ENCODE data around the gene PRM3. TPM values are rescaled to one million over a fixed set of nuclear protein-coding genes. Genes with fewer than 3 reads are reported as not detected.

PRM3 gene
- total RNA-seq, 1 experiment from 2014 or later, result not detected

DNA sequence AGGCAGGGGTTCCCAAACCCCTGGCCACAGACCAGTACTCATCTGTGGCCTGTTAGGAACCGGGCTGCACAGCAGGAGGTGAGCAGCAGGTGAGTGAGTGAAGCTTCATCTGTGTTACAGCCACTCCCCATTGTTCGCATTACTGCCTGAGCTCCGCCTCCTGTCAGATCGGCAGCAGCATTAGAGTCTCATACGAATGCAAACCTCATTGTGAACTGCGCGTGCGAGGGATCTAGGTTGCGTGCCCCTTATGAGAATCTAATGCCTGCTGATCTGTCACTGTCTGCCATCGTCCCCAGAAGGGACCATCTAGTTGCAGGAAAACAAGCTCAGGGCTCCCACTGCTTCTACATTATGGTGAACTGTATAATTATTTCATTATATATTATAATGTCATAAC is 46.7 kb upstream of the PRM3 start:
- Histone ChIP-seq H3T11ph (ENCODE audit: low read length) (no peak overlapping the region), H3K79me1 (ENCODE audit: insufficient read depth, low read depth, low read length, poor library complexity, severe bottlenecking) (no peaks in the 10 kb centered on the region), H3K4me1 (ENCODE audit: insufficient read depth, low read length) (peaks cover 4% of the 10 kb centered on the region; the same call in 1 of the 2 replicates), H2BK5ac (ENCODE audit: insufficient read length, low read length) (no peak overlapping the region), H2BK20ac (ENCODE audit: low read depth, low read length, poor library complexity, severe bottlenecking) (no peak overlapping the region), H2BK120ac (ENCODE audit: low read depth, low read length, poor library complexity, severe bottlenecking) (no peak overlapping the region), H2AFZ (ENCODE audit: low read length) (no peak overlapping the region), H3K27me3 (ENCODE audit: insufficient read depth, low read length) (no peaks in the 10 kb centered on the region), H3K14ac (ENCODE audit: insufficient read depth, low read length) (no peak overlapping the region), H3K56ac (ENCODE audit: insufficient read length, low read depth, low read length) (no peak overlapping the region), H3K79me2 (ENCODE audit: insufficient read depth, low read length) (no peaks in the 10 kb centered on the region; the same call in 1 of the 2 replicates), H4K8ac (replicated peaks; ENCODE audit: insufficient read length, low read depth, low read length) (no peak overlapping the region), H4K20me1 (ENCODE audit: control insufficient read depth, insufficient read depth, insufficient read length) (no peaks in the 10 kb centered on the region), H3K23ac (ENCODE audit: insufficient read length, low read depth, low read length) (no peak overlapping the region), H2BK15ac (ENCODE audit: low read depth, low read length) (no peak overlapping the region), H3K23me2 (ENCODE audit: insufficient read length, low read depth, low read length, poor library complexity, severe bottlenecking) (no peaks in the 10 kb centered on the region), H4K91ac (ENCODE audit: insufficient read length, low read depth, low read length) (no peak overlapping the region), H3K9ac (ENCODE audit: extremely low read depth, insufficient read length, low read length) (no peak overlapping the region), H2BK12ac (ENCODE audit: insufficient read length, low read depth, low read length) (no peak overlapping the region), H3K4ac (ENCODE audit: low read depth, low read length) (no peak overlapping the region), H3K18ac (ENCODE audit: insufficient read length, low read depth, low read length) (no peak overlapping the region), H3K4me2 (ENCODE audit: insufficient read depth, insufficient read length, low read length) (no peak overlapping the region), H2AK5ac (ENCODE audit: insufficient read length, low read length) (no peak overlapping the region), H3K9me3 (ENCODE audit: control insufficient read depth, low read depth, low read length) (no peaks in the 10 kb centered on the region), H4K5ac (ENCODE audit: insufficient read length, low read depth, low read length) (no peak overlapping the region), H3K27ac (ENCODE audit: insufficient read length, low read depth, low read length) (no peak overlapping the region)
- TF ChIP-seq, protein P1, sequence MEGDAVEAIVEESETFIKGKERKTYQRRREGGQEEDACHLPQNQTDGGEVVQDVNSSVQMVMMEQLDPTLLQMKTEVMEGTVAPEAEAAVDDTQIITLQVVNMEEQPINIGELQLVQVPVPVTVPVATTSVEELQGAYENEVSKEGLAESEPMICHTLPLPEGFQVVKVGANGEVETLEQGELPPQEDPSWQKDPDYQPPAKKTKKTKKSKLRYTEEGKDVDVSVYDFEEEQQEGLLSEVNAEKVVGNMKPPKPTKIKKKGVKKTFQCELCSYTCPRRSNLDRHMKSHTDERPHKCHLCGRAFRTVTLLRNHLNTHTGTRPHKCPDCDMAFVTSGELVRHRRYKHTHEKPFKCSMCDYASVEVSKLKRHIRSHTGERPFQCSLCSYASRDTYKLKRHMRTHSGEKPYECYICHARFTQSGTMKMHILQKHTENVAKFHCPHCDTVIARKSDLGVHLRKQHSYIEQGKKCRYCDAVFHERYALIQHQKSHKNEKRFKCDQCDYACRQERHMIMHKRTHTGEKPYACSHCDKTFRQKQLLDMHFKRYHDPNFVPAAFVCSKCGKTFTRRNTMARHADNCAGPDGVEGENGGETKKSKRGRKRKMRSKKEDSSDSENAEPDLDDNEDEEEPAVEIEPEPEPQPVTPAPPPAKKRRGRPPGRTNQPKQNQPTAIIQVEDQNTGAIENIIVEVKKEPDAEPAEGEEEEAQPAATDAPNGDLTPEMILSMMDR (conservative IDR thresholded peaks at IDR 0.05), result no peak
- Mint-ChIP-seq H3K4me3 (0 out of 5 replicates have a peak overlapping the region, but pooled peaks of 1 of the 2 experiments have one; percentile 7), H3K9me3 (peaks cover 0 to 4% of the 10 kb centered on the region in 2 experiments; a peak in 2 of 5 replicates), H3K27ac (peak overlapping the region in 1 of 3 experiments; percentile 65; a peak in 1 of 7 replicates), H3K36me3 (ENCODE audit: insufficient read depth in 1 of 3, low read depth in 3 of 3) (peaks cover 5 to 6% (median 5%) of the 10 kb centered on the region in 3 experiments; a peak in 4 of 7 replicates), H3K4me1 (peaks cover 30 to 34% of the 10 kb centered on the region in 2 experiments), H3K27me3 (ENCODE audit: low read depth) (no peaks in the 10 kb centered on the region; the same call in 1 of the 2 replicates)
- no CpG with 5 or more reads among the region's 10 CpGs for WGBS (ENCODE audit: extremely low coverage, insufficient read length, low lambda C conversion rate)
- no peak for DNase-seq

Measured in H9 (cell line).